ENCODE results near the gene CDKAL1.

DNA sequence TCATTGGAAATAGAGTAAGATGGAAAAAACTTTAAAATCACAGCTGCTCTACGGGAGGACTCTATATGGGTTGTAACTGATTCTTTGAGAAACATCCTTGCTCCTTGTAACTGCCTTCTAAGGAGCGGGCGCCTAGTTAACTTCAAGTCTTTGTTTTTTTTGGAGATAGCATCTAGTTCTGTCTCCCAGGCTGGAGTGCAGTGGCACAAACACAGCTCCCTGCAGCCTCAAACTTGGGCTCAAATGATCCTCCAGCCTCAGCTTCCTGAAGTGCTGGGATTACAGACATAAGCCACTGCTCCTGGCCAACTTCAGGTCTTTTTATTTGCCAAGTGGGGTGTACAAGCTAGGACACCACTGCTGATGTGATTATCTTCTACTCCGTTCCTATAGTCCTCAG lies 552.9 kb downstream of the CDKAL1 start:
- TF ChIP-seq YY1 (IDR thresholded peaks at IDR 0.05; ENCODE audit: insufficient read depth, insufficient read length) (no peak), SUZ12 (IDR thresholded peaks at IDR 0.05; ENCODE audit: extremely low read depth, insufficient read depth, insufficient read length) (no peak)
